ENCODE data around the gene DSCAM. TPM values are rescaled to one million over a fixed set of nuclear protein-coding genes. Genes with fewer than 3 reads are reported as not detected.

The DSCAM gene
- total and polyA plus RNA-seq, 10 of the 15 experiments (the other 5 are each of a cell fraction or from before 2014, with no cell fraction given) = not detected

DNA sequence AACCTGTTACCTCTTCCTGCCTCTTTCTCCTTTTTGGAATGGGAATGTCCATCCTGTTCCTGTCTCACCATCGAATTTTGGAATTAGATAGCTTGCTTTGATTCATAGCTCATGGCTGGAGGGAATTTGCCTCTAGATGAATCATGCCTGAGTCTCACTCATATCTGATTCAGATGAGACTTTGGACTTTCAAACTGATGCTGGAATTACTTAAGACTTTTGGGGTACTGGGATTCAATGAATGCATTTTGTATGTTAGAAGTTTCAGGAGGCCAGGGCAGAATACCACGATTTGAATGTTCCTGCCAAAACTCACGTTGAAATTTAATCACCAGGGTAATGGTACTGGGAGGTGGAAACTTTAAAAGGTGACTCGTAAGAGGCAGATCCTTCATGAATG lies 132.4 kb downstream of the DSCAM start (continued):
- TF ChIP-seq, protein P1, sequence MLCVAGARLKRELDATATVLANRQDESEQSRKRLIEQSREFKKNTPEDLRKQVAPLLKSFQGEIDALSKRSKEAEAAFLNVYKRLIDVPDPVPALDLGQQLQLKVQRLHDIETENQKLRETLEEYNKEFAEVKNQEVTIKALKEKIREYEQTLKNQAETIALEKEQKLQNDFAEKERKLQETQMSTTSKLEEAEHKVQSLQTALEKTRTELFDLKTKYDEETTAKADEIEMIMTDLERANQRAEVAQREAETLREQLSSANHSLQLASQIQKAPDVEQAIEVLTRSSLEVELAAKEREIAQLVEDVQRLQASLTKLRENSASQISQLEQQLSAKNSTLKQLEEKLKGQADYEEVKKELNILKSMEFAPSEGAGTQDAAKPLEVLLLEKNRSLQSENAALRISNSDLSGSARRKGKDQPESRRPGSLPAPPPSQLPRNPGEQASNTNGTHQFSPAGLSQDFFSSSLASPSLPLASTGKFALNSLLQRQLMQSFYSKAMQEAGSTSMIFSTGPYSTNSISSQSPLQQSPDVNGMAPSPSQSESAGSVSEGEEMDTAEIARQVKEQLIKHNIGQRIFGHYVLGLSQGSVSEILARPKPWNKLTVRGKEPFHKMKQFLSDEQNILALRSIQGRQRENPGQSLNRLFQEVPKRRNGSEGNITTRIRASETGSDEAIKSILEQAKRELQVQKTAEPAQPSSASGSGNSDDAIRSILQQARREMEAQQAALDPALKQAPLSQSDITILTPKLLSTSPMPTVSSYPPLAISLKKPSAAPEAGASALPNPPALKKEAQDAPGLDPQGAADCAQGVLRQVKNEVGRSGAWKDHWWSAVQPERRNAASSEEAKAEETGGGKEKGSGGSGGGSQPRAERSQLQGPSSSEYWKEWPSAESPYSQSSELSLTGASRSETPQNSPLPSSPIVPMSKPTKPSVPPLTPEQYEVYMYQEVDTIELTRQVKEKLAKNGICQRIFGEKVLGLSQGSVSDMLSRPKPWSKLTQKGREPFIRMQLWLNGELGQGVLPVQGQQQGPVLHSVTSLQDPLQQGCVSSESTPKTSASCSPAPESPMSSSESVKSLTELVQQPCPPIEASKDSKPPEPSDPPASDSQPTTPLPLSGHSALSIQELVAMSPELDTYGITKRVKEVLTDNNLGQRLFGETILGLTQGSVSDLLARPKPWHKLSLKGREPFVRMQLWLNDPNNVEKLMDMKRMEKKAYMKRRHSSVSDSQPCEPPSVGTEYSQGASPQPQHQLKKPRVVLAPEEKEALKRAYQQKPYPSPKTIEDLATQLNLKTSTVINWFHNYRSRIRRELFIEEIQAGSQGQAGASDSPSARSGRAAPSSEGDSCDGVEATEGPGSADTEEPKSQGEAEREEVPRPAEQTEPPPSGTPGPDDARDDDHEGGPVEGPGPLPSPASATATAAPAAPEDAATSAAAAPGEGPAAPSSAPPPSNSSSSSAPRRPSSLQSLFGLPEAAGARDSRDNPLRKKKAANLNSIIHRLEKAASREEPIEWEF (IDR thresholded peaks at IDR 0.05; ENCODE audit: insufficient replicate concordance, low read depth, low read length) = no peak
- TF ChIP-seq NFIC (IDR thresholded peaks at IDR 0.05; ENCODE audit: low read depth, low read length) = no peak
- no peak for TF ChIP-seq FOXK2 (IDR thresholded peaks at IDR 0.05)
- TF ChIP-seq SRF (IDR thresholded peaks at IDR 0.05; ENCODE audit: low read depth in 2 of 2, low read length in 2 of 2) = no peak
- TF ChIP-seq FOXM1 (IDR thresholded peaks at IDR 0.05; ENCODE audit: low read depth, low read length) = no peak
- TF ChIP-seq POLR2AphosphoS2 (IDR thresholded peaks at IDR 0.05; ENCODE audit: low read depth, low read length) = no peak
- no peak for TF ChIP-seq SUZ12 (IDR thresholded peaks at IDR 0.05; ENCODE audit: unreplicated experiment)
- TF ChIP-seq CHD4 (IDR thresholded peaks at IDR 0.05) = no peak
- TF ChIP-seq KAT2A (conservative IDR thresholded peaks at IDR 0.05; ENCODE audit: control insufficient read depth, low read depth, low read length) = no peak
- no peak for TF ChIP-seq CHD1 (IDR thresholded peaks at IDR 0.05; ENCODE audit: low read depth, low read length)

All from GM12878 (cell line).